CD4-positive, alpha-beta T cell treated with Interleukin-17A for 1 hour (primary cell): Measurements from ENCODE around the gene GTF2A1L.

Experiments
- DNase-seq: peaks from one replicate; pipeline ENCODE4 v3.0.0-alpha.2; 2020

The GTF2A1L gene

DNA sequence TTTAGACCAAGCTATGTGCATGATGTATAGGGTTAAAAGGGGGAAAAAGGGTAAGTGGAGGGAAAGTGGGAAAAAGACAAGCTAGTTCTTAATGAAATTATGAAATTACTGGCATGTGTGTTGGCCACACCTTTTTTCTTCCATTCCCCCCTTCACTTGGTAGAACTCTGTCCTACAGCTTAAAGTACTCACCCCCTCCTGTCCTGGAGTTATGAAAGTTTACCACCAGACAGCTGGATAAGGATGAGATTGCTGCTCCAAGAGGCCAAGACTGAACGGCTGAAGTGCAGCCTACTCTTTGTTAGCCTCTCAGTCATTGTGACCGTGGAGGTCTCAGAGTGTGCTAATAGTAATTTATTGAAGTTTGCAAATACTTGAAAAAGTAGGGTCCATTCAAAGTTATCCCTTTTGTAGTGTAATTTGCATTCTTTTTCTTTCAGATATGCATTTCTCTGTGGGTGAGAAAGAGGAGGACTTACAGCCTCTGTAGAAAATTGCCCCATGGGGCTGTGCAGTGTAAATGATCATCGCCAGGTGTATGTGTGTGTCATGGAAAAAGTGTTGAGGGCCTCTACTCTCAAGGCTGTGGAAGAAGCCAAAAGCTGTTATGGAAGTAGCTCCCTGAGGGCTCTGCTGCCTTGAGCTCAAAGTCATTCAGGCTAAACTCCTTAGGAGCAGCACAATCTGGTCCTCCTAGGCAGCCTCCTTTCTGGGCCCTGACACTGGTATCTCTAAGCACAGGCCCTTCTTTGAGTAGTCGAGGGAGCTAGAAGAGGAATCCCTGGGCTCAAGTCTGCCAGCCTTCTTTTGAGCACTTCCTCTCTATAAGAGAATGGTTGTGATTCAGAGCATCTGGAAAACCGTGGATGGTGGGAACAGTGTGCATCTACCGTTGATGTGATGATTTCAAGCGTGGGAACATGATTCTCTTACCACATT, 91.7 kb downstream of the GTF2A1L start:
- no peak for DNase-seq

DNA sequence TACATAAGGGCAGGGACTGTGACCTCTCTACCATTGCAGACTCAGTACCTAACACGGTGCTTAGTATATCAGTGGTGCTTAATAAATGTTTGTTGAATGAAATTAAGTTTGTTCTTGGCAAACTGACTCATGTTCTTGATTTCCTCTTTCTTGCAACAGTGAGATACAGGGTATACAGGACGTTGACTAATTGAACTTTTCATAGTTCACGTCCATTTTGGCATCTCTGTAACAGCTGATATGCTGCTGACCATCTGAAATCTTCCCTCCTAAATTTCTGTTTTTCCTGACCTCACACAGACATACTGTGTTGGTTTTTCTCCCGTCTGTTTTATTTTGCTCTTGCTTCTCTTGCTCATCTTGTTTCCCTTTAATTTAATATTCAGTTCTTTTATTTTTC, 93.7 kb downstream of the GTF2A1L start:
- no peak for DNase-seq

DNA sequence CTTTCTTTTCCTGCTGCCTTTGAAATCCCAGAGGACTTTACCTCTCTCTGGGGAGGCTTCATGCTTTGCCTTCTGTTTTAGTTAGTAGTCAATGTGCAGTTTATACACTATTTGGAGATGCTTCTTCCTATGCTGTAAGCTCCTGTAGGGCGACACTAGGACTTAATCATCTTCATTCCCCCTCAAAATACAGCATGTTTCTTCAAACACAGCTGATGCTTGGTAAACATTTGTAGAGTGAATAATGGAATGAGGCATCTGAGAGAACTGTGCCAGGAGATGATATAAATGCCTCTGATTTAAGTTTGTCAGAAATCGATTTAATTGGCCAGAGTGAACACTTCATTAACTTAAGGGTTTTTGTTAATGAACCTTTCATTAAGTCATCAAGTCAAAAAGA, 94.5 kb downstream of the GTF2A1L start:
- DNase-seq: no peak

DNA sequence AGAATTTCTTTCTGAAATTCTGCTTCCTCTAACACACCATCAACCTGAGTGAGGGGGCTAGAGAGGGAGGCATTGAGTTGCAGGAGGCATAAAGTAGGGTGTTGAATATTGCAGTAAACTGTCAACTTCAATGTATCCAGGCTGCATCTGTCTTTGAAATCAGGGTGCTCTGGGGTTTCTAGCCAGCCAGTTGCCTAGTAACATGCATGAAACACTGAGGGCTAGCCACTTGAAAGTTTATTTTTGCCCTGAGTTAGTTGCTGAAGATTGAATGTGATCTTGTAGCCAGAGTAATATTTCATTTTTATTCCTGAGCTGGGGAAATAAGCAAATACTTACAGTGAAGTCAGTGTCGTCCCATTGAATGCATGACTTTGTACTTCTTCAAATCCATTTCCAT, 96.0 kb downstream of the GTF2A1L start:
- no peak for DNase-seq

DNA sequence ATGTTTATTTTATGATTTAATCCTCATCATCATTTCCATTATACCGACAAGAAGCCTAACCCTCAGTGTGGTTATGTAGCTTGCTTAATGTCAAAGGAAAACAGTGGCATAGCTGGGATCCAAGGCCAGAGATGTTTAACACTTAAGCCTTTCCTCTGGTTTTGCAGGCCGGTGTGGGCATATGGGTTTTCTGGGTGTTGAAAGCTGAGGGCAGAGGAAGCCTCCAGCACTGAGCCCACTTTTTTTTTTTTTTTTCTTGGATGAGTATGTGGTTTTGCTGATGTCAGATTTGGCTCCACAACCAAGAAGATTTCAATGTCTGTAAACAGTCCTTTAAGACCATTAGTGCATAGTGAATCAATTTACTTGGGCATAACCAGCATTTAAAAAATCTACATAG, 96.6 kb downstream of the GTF2A1L start:
- no peak for DNase-seq

DNA sequence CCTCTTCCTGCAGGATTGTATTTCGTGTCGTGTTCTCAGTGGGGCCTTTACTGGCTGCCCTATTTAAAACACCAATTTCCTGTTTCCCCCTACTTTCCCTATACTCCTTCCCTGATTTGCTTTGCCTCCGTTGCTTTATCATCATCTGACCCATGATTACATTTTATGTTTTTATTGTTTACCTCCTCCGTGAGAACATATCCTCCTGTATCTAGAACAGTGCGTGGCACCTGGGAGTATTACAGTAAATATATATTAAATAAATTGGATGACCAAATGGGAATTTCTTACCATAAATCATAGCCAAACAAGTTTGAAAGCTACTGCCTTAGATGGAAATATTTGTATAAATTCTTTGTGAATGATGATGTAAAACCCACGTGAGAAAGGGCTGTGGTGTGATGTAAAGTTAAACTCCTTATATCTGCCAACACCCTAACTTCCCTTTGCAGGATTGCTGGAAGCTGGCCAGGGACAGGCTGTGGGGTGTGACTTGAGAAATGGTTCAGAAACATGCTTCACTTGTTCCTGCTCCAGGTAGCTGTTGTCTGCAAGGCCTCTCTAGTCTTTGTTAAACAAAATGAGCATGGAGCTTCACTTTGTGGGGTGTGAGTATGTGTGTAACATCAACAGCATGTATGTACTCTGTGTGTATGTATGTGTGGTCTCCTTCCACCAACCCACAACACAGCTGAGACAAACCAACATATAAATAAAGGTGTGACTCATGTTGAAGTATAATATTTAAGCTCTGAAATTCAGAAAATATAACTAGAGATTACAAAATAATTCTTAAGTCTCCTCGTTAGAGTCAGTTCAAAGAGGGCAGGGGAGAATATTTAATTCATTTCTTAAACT, 97.6 kb downstream of the GTF2A1L start:
- DNase-seq: no peak

DNA sequence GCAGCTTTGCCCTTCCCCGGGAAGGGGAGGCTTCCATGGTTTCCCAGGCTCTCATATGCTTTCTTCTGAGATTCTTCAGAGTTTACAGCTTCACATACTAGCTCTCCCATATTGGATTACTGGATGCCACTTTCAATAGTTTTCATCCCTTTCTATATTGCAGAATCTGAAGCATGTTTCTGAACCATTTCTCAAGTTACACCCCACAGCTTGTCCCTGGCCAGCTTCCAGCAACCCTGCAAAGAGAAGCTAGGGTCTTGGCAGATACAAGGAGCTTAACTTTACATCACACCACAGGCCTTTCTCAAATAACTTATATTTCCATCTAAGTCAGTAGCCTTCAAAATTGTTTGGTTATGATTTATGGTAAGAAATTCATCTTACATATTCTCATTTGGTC, 98.3 kb downstream of the GTF2A1L start:
- DNase-seq: no peak

DNA sequence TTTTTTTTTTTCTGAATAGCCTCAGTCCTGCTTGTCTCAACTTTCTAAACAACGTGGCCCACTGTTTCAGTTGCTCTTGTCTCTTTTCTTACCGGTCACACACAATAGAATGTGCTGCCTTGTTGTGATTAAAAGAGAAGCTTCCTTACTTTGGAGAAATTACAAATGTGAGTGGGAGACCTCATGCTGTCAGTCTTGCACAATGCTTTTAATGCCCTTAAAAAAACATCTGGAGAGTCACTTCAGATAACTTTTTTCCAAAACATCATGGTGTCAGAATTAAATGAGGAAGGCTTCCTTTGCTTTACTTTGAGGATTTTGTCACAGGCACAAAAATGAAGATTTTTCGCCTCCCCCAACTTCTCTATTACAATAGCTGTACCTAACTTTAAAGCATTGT, 100.2 kb downstream of the GTF2A1L start:
- no peak for DNase-seq

DNA sequence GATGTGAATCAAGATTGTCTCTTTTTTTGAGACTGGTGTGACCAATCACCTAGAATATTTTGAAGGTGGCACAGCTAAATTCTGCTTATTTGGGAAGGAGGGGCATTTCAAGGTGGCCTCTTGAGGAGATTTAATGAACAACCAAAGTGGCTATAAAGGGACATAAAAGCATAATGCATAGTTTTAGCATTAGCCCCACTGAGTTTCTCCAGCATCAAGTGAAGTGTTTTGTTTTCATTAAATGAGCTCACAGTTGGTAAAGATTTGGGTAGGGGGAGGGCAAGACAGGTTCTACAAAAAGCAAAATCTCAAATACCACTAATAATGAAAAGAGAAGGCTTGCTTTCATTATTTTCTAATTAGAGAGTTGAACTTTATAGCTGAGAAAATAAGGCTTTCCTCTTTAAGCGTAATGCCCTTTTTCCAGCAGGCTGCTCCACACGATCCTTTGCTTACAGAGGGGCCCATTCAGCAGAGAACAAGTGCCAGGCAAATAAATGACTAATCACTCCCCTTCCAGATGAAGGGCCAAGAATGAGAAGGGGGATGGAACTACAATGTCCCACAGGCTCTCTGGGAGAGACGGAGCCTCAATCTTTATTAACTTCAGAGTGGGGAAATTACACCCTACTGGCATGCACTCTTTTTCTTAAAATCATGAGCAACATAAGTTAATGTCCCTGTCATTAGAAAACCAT, 102.0 kb downstream of the GTF2A1L start:
- DNase-seq: no peak

DNA sequence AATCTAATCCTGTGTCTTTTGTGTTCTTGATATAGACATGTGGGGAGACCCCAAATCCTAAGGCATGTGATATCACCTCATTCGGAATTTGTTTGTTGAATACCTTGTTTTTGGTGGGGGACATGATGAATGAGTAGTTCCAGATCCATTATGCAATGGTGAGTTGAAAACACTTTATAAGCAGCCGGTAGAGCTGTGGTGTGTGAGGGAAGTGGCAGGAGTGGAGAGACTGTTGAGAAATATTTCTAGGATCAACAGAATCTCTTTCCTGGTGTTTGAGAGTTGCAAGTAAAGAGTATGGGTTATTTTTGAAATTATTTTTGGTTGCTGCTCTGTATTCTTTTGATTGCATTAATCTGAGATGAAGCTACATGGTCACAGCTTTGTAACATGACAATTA, 103.5 kb downstream of the GTF2A1L start:
- no peak for DNase-seq

DNA sequence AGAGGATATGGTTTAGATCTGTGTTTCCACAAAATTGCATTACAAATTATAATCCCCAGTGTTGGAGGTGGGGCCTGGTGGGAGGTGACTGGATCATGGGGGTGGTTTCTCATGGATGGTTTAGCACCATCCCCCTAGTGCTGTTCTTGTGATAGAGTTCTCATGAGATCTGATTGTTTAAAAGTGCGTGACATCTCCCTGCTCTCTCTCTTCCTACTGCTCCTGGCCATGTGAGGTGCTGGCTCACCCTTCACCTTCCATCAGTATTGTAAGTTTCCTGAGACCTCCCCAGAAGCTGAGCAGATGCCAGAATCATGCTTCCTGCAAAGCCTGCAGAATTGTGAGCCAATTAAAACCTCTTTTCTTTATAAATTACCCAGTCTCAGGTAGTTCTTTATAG, 104.7 kb downstream of the GTF2A1L start:
- DNase-seq: no peak

DNA sequence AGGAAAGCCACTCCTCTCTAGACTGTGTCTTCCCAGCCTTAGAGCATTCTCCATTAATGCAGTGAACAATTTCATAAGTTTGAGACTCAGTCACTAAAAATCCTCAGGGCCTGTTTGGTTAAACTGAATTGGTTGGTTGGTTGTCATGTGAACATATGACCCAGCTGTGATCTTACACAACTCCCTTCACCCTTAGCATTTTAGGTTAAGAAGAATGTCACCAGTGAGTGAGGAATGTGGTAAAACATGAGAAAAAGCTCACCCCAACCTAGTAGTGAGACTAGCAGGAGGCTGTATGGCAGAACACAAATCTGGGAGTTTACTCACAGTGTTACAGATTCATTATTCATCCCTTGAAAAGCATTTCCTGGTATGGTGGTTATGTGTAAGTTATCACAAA, 105.5 kb downstream of the GTF2A1L start:
- no peak for DNase-seq

DNA sequence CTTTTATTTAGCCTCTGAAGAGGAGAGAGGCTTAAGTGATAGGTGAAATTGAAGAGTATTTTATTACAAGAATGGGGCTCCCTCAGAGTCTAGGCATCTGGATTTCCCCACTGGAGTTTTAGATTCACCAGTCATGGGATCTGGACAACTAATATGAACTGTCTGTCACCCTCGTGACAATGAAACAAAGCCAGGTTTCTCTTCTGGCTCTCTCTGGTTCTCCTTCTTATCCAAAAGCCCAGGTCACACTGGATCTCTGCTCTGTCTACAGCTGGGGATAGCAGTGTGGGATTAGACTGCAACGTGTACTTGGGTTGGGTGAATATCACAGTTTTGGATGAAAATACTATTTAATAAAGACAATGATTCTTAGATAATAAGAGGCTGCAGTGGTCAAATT, 106.6 kb downstream of the GTF2A1L start:
- no peak for DNase-seq

DNA sequence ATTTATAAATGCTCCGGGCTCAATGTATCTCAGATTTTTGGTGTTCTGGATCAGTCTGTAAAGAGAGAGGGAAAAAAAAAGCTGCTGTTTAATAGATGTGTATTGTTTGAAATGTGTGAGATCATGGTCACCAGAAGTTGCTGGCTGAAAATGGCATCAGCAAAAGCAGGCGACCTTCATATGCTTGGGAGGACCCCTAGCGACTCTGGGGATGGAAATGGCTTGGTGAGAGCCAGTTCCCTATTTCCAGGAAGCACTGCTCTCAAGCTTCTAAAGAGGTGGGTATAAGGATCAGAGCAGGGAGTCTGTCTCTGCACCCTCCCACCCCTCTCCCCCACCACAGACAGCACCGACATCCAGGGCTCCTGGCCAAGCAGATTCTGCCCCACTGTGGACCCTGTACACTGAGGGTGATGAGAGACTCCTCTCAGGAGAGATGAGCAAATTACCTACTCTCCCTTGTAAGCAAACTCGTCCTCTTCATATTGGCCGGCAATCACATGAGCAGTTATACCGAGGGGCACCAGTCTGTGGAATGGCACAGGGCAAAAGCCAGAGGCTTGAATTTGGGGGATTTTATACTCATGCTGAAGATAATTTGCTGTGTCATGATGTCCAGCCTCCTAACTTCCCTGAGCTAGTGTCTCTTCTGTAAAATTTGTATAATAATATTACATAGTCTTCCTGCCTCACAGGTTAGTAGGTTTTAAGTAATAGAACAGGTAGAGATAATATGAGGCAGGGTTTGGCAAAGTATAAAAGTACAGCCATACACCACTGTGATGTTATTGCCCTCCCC, 108.2 kb downstream of the GTF2A1L start:
- no peak for DNase-seq

DNA sequence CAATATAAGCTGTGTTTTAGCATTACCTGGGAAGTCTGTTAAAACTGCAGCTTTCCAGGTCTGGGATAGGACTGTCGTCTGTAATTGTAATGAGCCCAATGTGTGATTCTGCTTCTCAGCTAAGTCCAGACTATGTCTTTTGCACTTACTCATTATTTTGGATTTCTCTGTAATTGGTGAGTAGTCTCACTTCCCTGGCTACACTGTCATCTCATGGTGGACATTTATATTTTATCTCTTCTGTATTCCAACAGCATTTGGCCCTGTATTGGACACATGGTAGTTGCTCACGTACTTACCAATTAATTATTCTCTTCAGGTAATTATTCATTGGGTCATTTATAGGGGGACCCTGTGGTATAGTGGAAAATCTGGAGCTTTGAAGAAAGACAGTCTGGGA, 109.9 kb downstream of the GTF2A1L start:
- DNase-seq: no peak

DNA sequence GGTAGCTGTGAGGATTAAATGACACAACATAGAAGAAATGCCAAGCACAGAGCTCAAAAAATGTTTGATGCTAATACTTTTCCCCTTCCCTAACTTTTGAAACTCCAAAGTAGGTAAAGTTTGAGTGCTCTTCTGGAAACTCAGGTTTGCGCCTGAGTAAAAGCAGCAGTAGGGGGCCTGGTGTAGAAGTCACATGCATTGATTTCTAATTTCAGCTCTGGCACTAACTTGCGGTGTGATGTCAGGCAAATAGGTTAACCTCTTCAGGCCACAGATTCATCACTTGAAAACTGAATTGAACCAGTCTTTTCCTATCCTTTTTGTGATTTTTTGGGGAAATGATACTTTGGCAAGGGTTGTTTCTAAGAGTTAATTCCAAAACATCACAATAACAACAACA, 110.6 kb downstream of the GTF2A1L start:
- no peak for DNase-seq

DNA sequence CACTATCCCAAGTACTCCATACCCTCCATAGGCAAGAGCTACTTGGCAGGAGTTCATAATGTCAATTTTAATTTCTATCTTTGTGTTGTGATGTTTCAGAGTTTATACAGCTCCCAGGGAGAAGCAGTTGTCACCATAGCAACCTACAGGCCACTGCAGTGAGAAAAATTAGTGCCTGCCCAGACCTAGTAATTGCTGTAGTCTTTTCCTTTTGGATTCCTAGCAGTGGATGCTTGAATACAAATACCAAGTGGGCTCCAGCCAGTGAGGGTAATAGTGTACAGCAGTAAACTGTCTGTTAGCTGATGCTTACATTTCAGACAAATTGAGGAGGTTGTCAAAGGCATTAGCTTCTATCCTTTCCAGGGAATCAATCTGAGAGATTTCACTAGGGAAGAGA, 111.2 kb downstream of the GTF2A1L start:
- DNase-seq: no peak
